Keratinocyte (primary cell): ENCODE data around the gene WNT7B. TPM values are rescaled to one million over a fixed set of nuclear protein-coding genes. Genes with fewer than 3 reads are reported as not detected.

Experiments used
- DNase-seq: peaks from one replicate; pipeline ENCODE4 v3.0.0-alpha.2; 2011; ENCODE audit warnings: low read depth, missing footprints, low spot score
- FAIRE-seq: peaks from 2 replicates; lab custom pipeline; 2011; peaks lifted over from hg19 to GRCh38; lab: Jason Lieb, UNC
- H2AFZ ChIP-seq: 2 replicates; pipeline ENCODE4 v1.6.0; 2012; ENCODE audit warnings: low read length, control low read depth, inconsistent platforms; ENCODE audit not compliant: control insufficient read depth
- H3K27ac ChIP-seq: 2 replicates; pipeline ENCODE4 v1.5.1; 2011; ENCODE audit warnings: low read length; ENCODE audit not compliant: control insufficient read depth, insufficient read depth
- H3K27me3 ChIP-seq: 3 replicates; pipeline ENCODE4 v1.6.0; 2011; ENCODE audit warnings: low read length; ENCODE audit not compliant: control insufficient read depth, insufficient read depth; ENCODE audit errors: extremely low read depth
- H3K36me3 ChIP-seq, 2 experiments: 2 replicates in 1 of 2; 3 replicates in 1 of 2; pipeline ENCODE4 v1.5.1; 2011; ENCODE audit warnings: low read length in 2 of 2, mild to moderate bottlenecking in 1 of 2; ENCODE audit not compliant: control insufficient read depth in 2 of 2, insufficient read depth in 2 of 2; ENCODE audit errors: extremely low read depth in 1 of 2
- H3K4me1 ChIP-seq: 3 replicates; pipeline ENCODE4 v1.5.1; 2011; ENCODE audit warnings: low read length; ENCODE audit not compliant: control insufficient read depth, insufficient read depth; ENCODE audit errors: extremely low read depth
- H3K4me2 ChIP-seq: 3 replicates; pipeline ENCODE4 v1.6.0; 2011; ENCODE audit warnings: low read depth, low read length; ENCODE audit not compliant: control insufficient read depth, insufficient read depth; ENCODE audit errors: extremely low read depth
- H3K4me3 ChIP-seq, 3 experiments: fragments of 200-600 bp in 1 of 3; sonication (generic) in 1 of 3; 2 replicates in 2 of 3; 3 replicates in 1 of 3; pipeline ENCODE4 v1.5.1; 2011 to 2016; ENCODE audit warnings: low read length in 3 of 3, mild to moderate bottlenecking in 3 of 3, control low read depth in 2 of 3, inconsistent platforms in 1 of 3, low read depth in 1 of 3, mixed read lengths in 1 of 3, mixed run types in 1 of 3, moderate library complexity in 1 of 3; ENCODE audit not compliant: control insufficient read depth in 2 of 3, insufficient read depth in 2 of 3; ENCODE audit errors: extremely low read depth in 1 of 3
- H3K79me2 ChIP-seq: 2 replicates; pipeline ENCODE4 v1.6.0; 2012; ENCODE audit warnings: low read length; ENCODE audit not compliant: control insufficient read depth, insufficient read depth
- H3K9ac ChIP-seq: 3 replicates; pipeline ENCODE4 v1.6.0; 2011; ENCODE audit warnings: low read length; ENCODE audit not compliant: control insufficient read depth, insufficient read depth; ENCODE audit errors: extremely low read depth
- H3K9me1 ChIP-seq: 3 replicates; pipeline ENCODE4 v1.6.0; 2011; ENCODE audit warnings: low read length; ENCODE audit not compliant: control insufficient read depth, insufficient read depth; ENCODE audit errors: extremely low read depth
- H3K9me3 ChIP-seq: 2 replicates; pipeline ENCODE4 v1.5.1; 2012; ENCODE audit warnings: low read depth, low read length; ENCODE audit not compliant: control insufficient read depth
- H4K20me1 ChIP-seq: 3 replicates; pipeline ENCODE4 v1.6.0; 2011; ENCODE audit warnings: low read length; ENCODE audit not compliant: control insufficient read depth, insufficient read depth; ENCODE audit errors: extremely low read depth
- CTCF ChIP-seq, 3 experiments: IDR thresholded peaks in 1 of 3; conservative IDR thresholded peaks in 1 of 3; optimal IDR thresholded peaks in 1 of 3; 2 replicates in 2 of 3; 3 replicates in 1 of 3; pipeline versions ENCODE3 to v1.5.1; 2011; ENCODE audit warnings: low read length in 3 of 3, mild to moderate bottlenecking in 3 of 3, moderate library complexity in 2 of 3, control low read depth in 1 of 3, inconsistent platforms in 1 of 3; ENCODE audit not compliant: insufficient read depth in 2 of 3; ENCODE audit errors: extremely low read depth in 1 of 3
- EZH2 ChIP-seq: IDR thresholded peaks from one replicate; pipeline ENCODE4 v1.6.1; 2012; ENCODE audit warnings: inconsistent platforms, mild to moderate bottlenecking, low read length, moderate library complexity
- dilution Hi-C: fragments of 300-500 bp; cut with MboI; formaldehyde crosslinking; loops from one replicate; pipeline ENCODE4 v1.7.0; 2020; ENCODE audit warnings: low sequenced_read_pairs; ENCODE audit not compliant: extremely low pct_ligation_motif_present
- polyA plus RNA-seq, 5 experiments: library from polyadenylated mRNA; depleted of rRNA in 3 of 5; stranded (reverse) in 3 of 5; stranded (forward) in 1 of 5; unstranded in 1 of 5; fragments of >200 nt; gene quantifications; 1 replicate in 1 of 5; 2 replicates in 3 of 5; 3 replicates in 1 of 5; pipeline versions ENCODE4 v1.2.1 to v1.2.3, GENCODE V29; 2011 to 2012; ENCODE audit warnings: missing spikeins in 2 of 5, low read depth in 1 of 5, low replicate concordance in 1 of 5

The WNT7B gene
- polyA plus RNA-seq, 1 donor (not counting 4 experiments of a cell fraction or from before 2014, with no cell fraction given) = 1.7 TPM

GRCh38 chr22:45927059-45927458 is 49.9 kb downstream of the WNT7B start:
- DNase-seq (no peak), FAIRE-seq (no peak)
- Histone ChIP-seq H3K4me3 (no peak overlapping the region), H3K9me1 (no peaks in the 10 kb centered on the region), H3K4me2 (no peak overlapping the region), H3K27ac (no peak overlapping the region), H3K36me3 (no peaks in the 10 kb centered on the region), H3K9me3 (no peaks in the 10 kb centered on the region), H4K20me1 (no peaks in the 10 kb centered on the region), H3K9ac (no peak overlapping the region), H3K4me1 (peaks cover 15% of the 10 kb centered on the region), H3K79me2 (no peaks in the 10 kb centered on the region), H2AFZ (no peak overlapping the region), H3K27me3 (peaks cover 5% of the 10 kb centered on the region)
- TF ChIP-seq CTCF (optimal IDR thresholded peaks at IDR 0.05 in 1 of 3, IDR thresholded peaks at IDR 0.05 in 1 of 3, conservative IDR thresholded peaks at IDR 0.05 in 1 of 3; ENCODE audit: extremely low read depth in 1 of 3, insufficient read depth in 2 of 3, low read length in 3 of 3) (no peak), EZH2 (no peak)
- dilution Hi-C loops = no loop called here

- H3K27ac ChIP-seq = no peak overlapping the region
- H3K36me3 ChIP-seq = no peaks in the 10 kb centered on the region
- no peak for TF ChIP-seq CTCF (optimal IDR thresholded peaks at IDR 0.05 in 1 of 3, IDR thresholded peaks at IDR 0.05 in 1 of 3, conservative IDR thresholded peaks at IDR 0.05 in 1 of 3; ENCODE audit: extremely low read depth in 1 of 3, insufficient read depth in 2 of 3, low read length in 3 of 3)
- TF ChIP-seq EZH2 = no peak
- no peak overlapping the region for H3K9ac ChIP-seq
- H3K4me2 ChIP-seq = peak overlapping the region; percentile 22
- H2AFZ ChIP-seq = no peak overlapping the region
- FAIRE-seq = no peak
- no peaks in the 10 kb centered on the region for H3K9me1 ChIP-seq
- peaks cover 15% of the 10 kb centered on the region for H3K4me1 ChIP-seq
- no peaks in the 10 kb centered on the region for H4K20me1 ChIP-seq
- DNase-seq = no peak
- H3K27me3 ChIP-seq = peaks cover 3% of the 10 kb centered on the region
- dilution Hi-C loops = no loop called here
- no peaks in the 10 kb centered on the region for H3K9me3 ChIP-seq
- H3K79me2 ChIP-seq = no peaks in the 10 kb centered on the region
- no peak overlapping the region for H3K4me3 ChIP-seq
Measured at GRCh38 chr22:45926433-45926832, 50.5 kb downstream of the WNT7B start.
